ENCODE data around the gene PPP1R1B. TPM values are rescaled to one million over a fixed set of nuclear protein-coding genes. Genes with fewer than 3 reads are reported as not detected.

Gene PPP1R1B
- total RNA-seq, 1 donor from 2014 or later = not detected

DNA sequence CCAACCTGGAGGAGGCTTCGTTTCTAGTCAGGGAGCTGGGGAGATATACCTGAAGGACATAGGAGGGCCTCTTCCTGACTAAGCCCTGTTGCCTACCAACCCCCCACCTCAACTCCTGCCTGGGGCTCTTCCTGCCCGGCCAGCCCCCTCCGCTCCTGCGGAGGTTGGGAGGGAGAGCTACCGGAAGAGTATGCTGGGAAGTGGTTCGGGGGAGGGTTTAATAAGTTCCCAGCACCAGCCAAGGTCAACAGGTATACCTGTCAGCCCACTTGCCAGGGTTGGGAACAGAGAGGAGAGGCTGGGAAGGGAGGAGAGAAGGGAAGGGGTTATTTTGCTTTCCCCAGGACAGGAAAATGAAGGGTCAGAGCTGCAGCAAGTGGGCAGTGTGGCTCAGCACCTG, 4.7 kb downstream of the PPP1R1B start:
- no peak overlapping the region for H3K4me3 ChIP-seq
- peaks cover 30% of the 10 kb centered on the region for H3F3A ChIP-seq (ENCODE audit: low read depth)
- no peak overlapping the region for H3K4me3 Mint-ChIP-seq
- H3K27ac ChIP-seq = no peak overlapping the region
- H4K20me1 ChIP-seq (ENCODE audit: low read depth) = peaks cover 13% of the 10 kb centered on the region
- no peaks in the 10 kb centered on the region for H3K36me3 Mint-ChIP-seq
- peaks cover 28% of the 10 kb centered on the region for H3K27me3 ChIP-seq
- H3K4me1 ChIP-seq = peaks cover 31% of the 10 kb centered on the region
- peaks cover 35% of the 10 kb centered on the region for H3K27me3 Mint-ChIP-seq (ENCODE audit: insufficient read depth, low read depth)
- peaks cover 26% of the 10 kb centered on the region for H3K4me1 Mint-ChIP-seq
- no peak for DNase-seq (ENCODE audit: low spot score)
- H3K4me2 ChIP-seq = no peak overlapping the region
- H3K9ac ChIP-seq = no peak overlapping the region
- no peaks in the 10 kb centered on the region for H3K79me2 ChIP-seq (ENCODE audit: low read depth)
- peak overlapping the region; percentile 89 for H3K27ac Mint-ChIP-seq
- no peak overlapping the region for H2AFZ ChIP-seq (replicated peaks)
- no peaks in the 10 kb centered on the region for H3K9me3 ChIP-seq (ENCODE audit: low read depth)
- no peaks in the 10 kb centered on the region for H3K36me3 ChIP-seq
- TF ChIP-seq EZH2 (IDR thresholded peaks at IDR 0.05) = no peak
- TF ChIP-seq, protein P1, sequence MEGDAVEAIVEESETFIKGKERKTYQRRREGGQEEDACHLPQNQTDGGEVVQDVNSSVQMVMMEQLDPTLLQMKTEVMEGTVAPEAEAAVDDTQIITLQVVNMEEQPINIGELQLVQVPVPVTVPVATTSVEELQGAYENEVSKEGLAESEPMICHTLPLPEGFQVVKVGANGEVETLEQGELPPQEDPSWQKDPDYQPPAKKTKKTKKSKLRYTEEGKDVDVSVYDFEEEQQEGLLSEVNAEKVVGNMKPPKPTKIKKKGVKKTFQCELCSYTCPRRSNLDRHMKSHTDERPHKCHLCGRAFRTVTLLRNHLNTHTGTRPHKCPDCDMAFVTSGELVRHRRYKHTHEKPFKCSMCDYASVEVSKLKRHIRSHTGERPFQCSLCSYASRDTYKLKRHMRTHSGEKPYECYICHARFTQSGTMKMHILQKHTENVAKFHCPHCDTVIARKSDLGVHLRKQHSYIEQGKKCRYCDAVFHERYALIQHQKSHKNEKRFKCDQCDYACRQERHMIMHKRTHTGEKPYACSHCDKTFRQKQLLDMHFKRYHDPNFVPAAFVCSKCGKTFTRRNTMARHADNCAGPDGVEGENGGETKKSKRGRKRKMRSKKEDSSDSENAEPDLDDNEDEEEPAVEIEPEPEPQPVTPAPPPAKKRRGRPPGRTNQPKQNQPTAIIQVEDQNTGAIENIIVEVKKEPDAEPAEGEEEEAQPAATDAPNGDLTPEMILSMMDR (IDR thresholded peaks at IDR 0.05) = no peak
- TF ChIP-seq EZH2phosphoT487 (IDR thresholded peaks at IDR 0.05) = no peak
- H3K9me3 Mint-ChIP-seq = no peaks in the 10 kb centered on the region

- DNase-seq (ENCODE audit: low spot score) = no peak
- H3K9me3 ChIP-seq (ENCODE audit: low read depth) = no peaks in the 10 kb centered on the region
- peaks cover 19% of the 10 kb centered on the region for H3K27me3 ChIP-seq
- peaks cover 12% of the 10 kb centered on the region for H4K20me1 ChIP-seq (ENCODE audit: low read depth)
- H3K4me1 Mint-ChIP-seq = peaks cover 29% of the 10 kb centered on the region
- H3K4me3 ChIP-seq = no peak overlapping the region
- H3K27me3 Mint-ChIP-seq (ENCODE audit: insufficient read depth, low read depth) = peaks cover 30% of the 10 kb centered on the region
- TF ChIP-seq EZH2 (IDR thresholded peaks at IDR 0.05) = no peak
- TF ChIP-seq, protein P1 (IDR thresholded peaks at IDR 0.05) = no peak
- TF ChIP-seq EZH2phosphoT487 (IDR thresholded peaks at IDR 0.05) = no peak
- H3K27ac ChIP-seq = no peak overlapping the region
- H3F3A ChIP-seq (ENCODE audit: low read depth) = peaks cover 32% of the 10 kb centered on the region
- no peak overlapping the region for H3K27ac Mint-ChIP-seq
- no peaks in the 10 kb centered on the region for H3K36me3 ChIP-seq
- no peak overlapping the region for H3K4me3 Mint-ChIP-seq
- H3K9me3 Mint-ChIP-seq = no peaks in the 10 kb centered on the region
- H3K79me2 ChIP-seq (ENCODE audit: low read depth) = no peaks in the 10 kb centered on the region
- H2AFZ ChIP-seq (replicated peaks) = no peak overlapping the region
- H3K9ac ChIP-seq = no peak overlapping the region
- H3K36me3 Mint-ChIP-seq = no peaks in the 10 kb centered on the region
- peaks cover 28% of the 10 kb centered on the region for H3K4me1 ChIP-seq
- H3K4me2 ChIP-seq = no peak overlapping the region
Measured at GRCh38 chr17:39632153-39632941, 5.6 kb downstream of the PPP1R1B start.

GRCh38 chr17:39633570-39634183, 6.9 kb downstream of the PPP1R1B start:
- Histone ChIP-seq H2AFZ (replicated peaks) (no peak overlapping the region), H3K79me2 (ENCODE audit: low read depth) (peaks cover 12% of the 10 kb centered on the region), H3K27me3 (peaks cover 5% of the 10 kb centered on the region), H3K36me3 (no peaks in the 10 kb centered on the region), H3K9ac (no peak overlapping the region), H3F3A (ENCODE audit: low read depth) (peaks cover 29% of the 10 kb centered on the region), H3K4me3 (no peak overlapping the region), H3K9me3 (ENCODE audit: low read depth) (no peaks in the 10 kb centered on the region), H3K27ac (no peak overlapping the region), H4K20me1 (ENCODE audit: low read depth) (peaks cover 13% of the 10 kb centered on the region), H3K4me1 (peaks cover 24% of the 10 kb centered on the region), H3K4me2 (no peak overlapping the region)
- Mint-ChIP-seq H3K27me3 (ENCODE audit: insufficient read depth, low read depth) (peaks cover 21% of the 10 kb centered on the region), H3K27ac (no peak overlapping the region), H3K36me3 (no peaks in the 10 kb centered on the region), H3K9me3 (no peaks in the 10 kb centered on the region), H3K4me1 (peaks cover 34% of the 10 kb centered on the region), H3K4me3 (peak overlapping the region; percentile 66)
- DNase-seq (ENCODE audit: low spot score) = no peak
- TF ChIP-seq EZH2phosphoT487 (IDR thresholded peaks at IDR 0.05) (no peak), EZH2 (IDR thresholded peaks at IDR 0.05) (no peak)
- TF ChIP-seq, protein P1 (IDR thresholded peaks at IDR 0.05) = no peak
